A673 (cell line): ENCODE results near the gene MTHFD2.

Experiments
- CTCF ChIP-seq: fragments of 300-800, 200-600 bp; sonication (generic); conservative IDR thresholded peaks from 2 replicates; pipeline ENCODE4 v1.5.1; 2017; ENCODE audit warnings: low read depth, mild to moderate bottlenecking, antibody characterized with exemption, low read length, moderate library complexity, mixed read lengths
- EZH2 ChIP-seq: fragments of 200-600 bp; sonication (generic); IDR thresholded peaks from 2 replicates; pipeline ENCODE4 v1.6.1; 2017; ENCODE audit warnings: borderline replicate concordance, low read depth, mild to moderate bottlenecking, mixed read lengths, antibody characterized with exemption, low read length; ENCODE audit not compliant: poor library complexity, severe bottlenecking

- TF ChIP-seq CTCF (no peak), EZH2 (no peak)
Measured at GRCh38 chr2:74262681-74263080, 64.3 kb downstream of the MTHFD2 start.
